Measurements from ENCODE around the gene RXFP1.

DNA sequence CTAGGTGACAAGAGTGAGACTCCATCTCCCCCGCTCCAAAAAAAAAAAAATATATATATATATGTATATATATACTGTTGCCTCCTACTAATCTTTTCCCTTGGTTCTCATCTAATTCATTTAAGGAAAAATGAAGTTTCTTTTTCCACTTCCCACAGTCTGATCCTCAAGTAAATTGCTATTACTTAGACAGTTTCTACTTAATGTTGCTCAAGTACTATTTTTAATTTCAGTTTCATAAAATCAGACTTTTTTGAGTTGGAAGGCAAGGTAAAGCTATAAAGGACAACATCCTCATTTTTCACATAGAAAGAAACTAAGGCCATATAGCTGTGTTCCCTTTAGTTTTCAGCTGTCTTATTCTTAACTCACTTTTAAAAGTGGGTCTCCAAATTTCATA is 5.8 kb downstream of the RXFP1 start:
- TF ChIP-seq FOXM1 (IDR thresholded peaks at IDR 0.05; ENCODE audit: borderline replicate concordance) (no peak), FOXA1 (IDR thresholded peaks at IDR 0.05) (no peak), ZNF384 (IDR thresholded peaks at IDR 0.05) (no peak), SUZ12 (IDR thresholded peaks at IDR 0.05) (no peak), SP1 (IDR thresholded peaks at IDR 0.05) (no peak), NFRKB (IDR thresholded peaks at IDR 0.05) (no peak)

Measured in HEK293T (cell line).